A549 (cell line): Measurements from ENCODE around the gene MSL2. TPM values are rescaled to one million over a fixed set of nuclear protein-coding genes. Genes with fewer than 3 reads are reported as not detected.
A peak's percentile ranks its signal among the peaks of the same experiment; 100 is the strongest.

Experiments
- ATAC-seq, 2 experiments: fragments of 200-7000 bp in 1 of 2; fragments of >200 bp in 1 of 2; cut with Nextera tagmentation in 1 of 2; cut with Tn5 transposase in 1 of 2; 3 replicates each; pipeline versions ENCODE4 v1.8.0 to v1.9.1; 2018 to 2020; ENCODE audit warnings: mild to moderate bottlenecking in 1 of 2, moderate library complexity in 1 of 2
- CTCF ChIA-PET: fragments of 300-600 bp; sonication (Branson Sonifier 250); formaldehyde crosslinking; extraction: SDS; loops from one replicate; lab custom pipeline; 2021; ENCODE audit warnings: antibody characterized with exemption, inconsistent platforms; lab: Yijun Ruan, JAX
- POLR2A ChIA-PET: fragments of 350-600 bp; formaldehyde crosslinking; extraction: SDS; loops from one replicate; lab custom pipeline; 2021; ENCODE audit warnings: antibody characterized with exemption, inconsistent platforms; lab: Yijun Ruan, JAX
- DNase-seq, 2 experiments: peaks; one replicate each; pipeline versions ENCODE4 v3.0.0 to v3.0.0-alpha.2; 2011 to 2016; ENCODE audit warnings: low read depth in 1 of 2, low spot score in 1 of 2
- FAIRE-seq: peaks from 2 replicates; lab custom pipeline; 2011; peaks lifted over from hg19 to GRCh38; lab: Jason Lieb, UNC
- H3K27ac ChIP-seq, 2 experiments: fragments of >200 bp; sonication (Bioruptor Twin); formaldehyde crosslinking; 3 replicates each; pipeline ENCODE4 v1.5.1; 2016 to 2017
- H3K4me1 ChIP-seq: fragments of >200 bp; sonication (Bioruptor Twin); formaldehyde crosslinking; 3 replicates; pipeline ENCODE4 v1.6.1; 2016
- H3K4me2 ChIP-seq: fragments of >200 bp; sonication (Bioruptor Twin); formaldehyde crosslinking; 3 replicates; pipeline ENCODE4 v1.6.1; 2016
- H3K4me3 ChIP-seq: fragments of >200 bp; sonication (Bioruptor Twin); formaldehyde crosslinking; 3 replicates; pipeline ENCODE4 v1.5.1; 2016
- H3K9me3 ChIP-seq: fragments of >200 bp; sonication (Bioruptor Twin); formaldehyde crosslinking; 3 replicates; pipeline ENCODE4 v1.6.1; 2016
- ATOH8 ChIP-seq: fragments of 250-450 bp; sonication (Bioruptor Pico); IDR thresholded peaks from 2 replicates; pipeline ENCODE4 v1.5.0; 2020; ENCODE audit warnings: low read depth, mild to moderate bottlenecking, moderate library complexity
- CEBPB ChIP-seq, 2 experiments: fragments of >200 bp in 1 of 2; sonication (Bioruptor Twin) in 1 of 2; formaldehyde crosslinking in 1 of 2; IDR thresholded peaks; 2 replicates each; pipeline ENCODE4 v1.6.1; 2012 to 2016
- CHD2 ChIP-seq: fragments of 150-350 bp; IDR thresholded peaks from 2 replicates; pipeline ENCODE4 v1.6.1; 2014; ENCODE audit warnings: low read length; ENCODE audit not compliant: partially characterized antibody
- E2F6 ChIP-seq: IDR thresholded peaks from 2 replicates; pipeline ENCODE4 v1.6.1; 2012; ENCODE audit warnings: low read depth, borderline replicate concordance
- EHMT2 ChIP-seq: fragments of 200-600 bp; sonication (generic); IDR thresholded peaks from 2 replicates; pipeline ENCODE4 v1.6.1; 2016; ENCODE audit warnings: antibody characterized with exemption, low read depth, mild to moderate bottlenecking, moderate library complexity
- ELK1 ChIP-seq: fragments of 150-350 bp; IDR thresholded peaks from 2 replicates; pipeline ENCODE4 v1.6.1; 2014; ENCODE audit warnings: low read depth, mild to moderate bottlenecking, low read length
- ESRRA ChIP-seq: fragments of 150-350 bp; IDR thresholded peaks from 2 replicates; pipeline ENCODE4 v1.6.1; 2014; ENCODE audit warnings: mild to moderate bottlenecking, low read length, borderline replicate concordance
- GATA3 ChIP-seq: IDR thresholded peaks from 2 replicates; pipeline ENCODE4 v1.6.1; 2012; ENCODE audit warnings: borderline replicate concordance
- HEYL ChIP-seq: fragments of 250-450 bp; sonication (Bioruptor Pico); IDR thresholded peaks from 2 replicates; pipeline ENCODE4 v1.8.0; 2021; ENCODE audit warnings: mild to moderate bottlenecking, moderate library complexity
- HOXA7 ChIP-seq: fragments of 250-450 bp; sonication (Bioruptor Pico); IDR thresholded peaks from 2 replicates; pipeline ENCODE4 v1.5.0; 2020; ENCODE audit warnings: mild to moderate bottlenecking, moderate library complexity
- JUNB ChIP-seq: fragments of >200 bp; sonication (Bioruptor Twin); formaldehyde crosslinking; IDR thresholded peaks from 2 replicates; pipeline ENCODE4 v1.6.1; 2016
- NFE2L2 ChIP-seq: fragments of 150-350 bp; conservative IDR thresholded peaks from 2 replicates; pipeline ENCODE4 v1.6.1; 2014; ENCODE audit warnings: low read length
- RAD21 ChIP-seq, 2 experiments: fragments of >200 bp in 1 of 2; sonication (Bioruptor Twin) in 1 of 2; formaldehyde crosslinking in 1 of 2; IDR thresholded peaks in 1 of 2; conservative IDR thresholded peaks in 1 of 2; 2 replicates in 1 of 2; 3 replicates in 1 of 2; pipeline ENCODE4 v1.6.1; 2012 to 2018; ENCODE audit warnings: inconsistent platforms in 1 of 2
- RARB ChIP-seq: fragments of 250-450 bp; sonication (Bioruptor Pico); IDR thresholded peaks from 2 replicates; pipeline ENCODE4 v1.8.0; 2021; ENCODE audit warnings: mild to moderate bottlenecking, moderate library complexity
- RCOR1 ChIP-seq: fragments of 150-350 bp; IDR thresholded peaks from 2 replicates; pipeline ENCODE4 v1.6.1; 2014; ENCODE audit warnings: antibody characterized with exemption, low read length, low read depth
- RFX5 ChIP-seq: fragments of 450-650 bp; IDR thresholded peaks from 2 replicates; pipeline ENCODE4 v1.7.1; 2014; ENCODE audit warnings: antibody characterized with exemption, mild to moderate bottlenecking, moderate library complexity
- SMC3 ChIP-seq: fragments of >200 bp; sonication (Bioruptor Twin); formaldehyde crosslinking; IDR thresholded peaks from 3 replicates; pipeline ENCODE4 v1.6.1; 2018; ENCODE audit warnings: inconsistent platforms
- TFCP2L1 ChIP-seq: fragments of 250-450 bp; sonication (Bioruptor Pico); IDR thresholded peaks from 2 replicates; pipeline ENCODE4 v1.5.0; 2021; ENCODE audit warnings: mild to moderate bottlenecking
- TP53 ChIP-seq: fragments of 250-450 bp; sonication (Bioruptor Pico); IDR thresholded peaks from 2 replicates; pipeline ENCODE4 v1.5.0; 2021; ENCODE audit warnings: mild to moderate bottlenecking, moderate library complexity
- ZC3H11A ChIP-seq: fragments of 450-650 bp; IDR thresholded peaks from 2 replicates; pipeline ENCODE4 v1.6.1; 2014; ENCODE audit warnings: antibody characterized with exemption, mild to moderate bottlenecking
- ZFP36 ChIP-seq: fragments of 450-650 bp; IDR thresholded peaks from 2 replicates; pipeline ENCODE4 v1.6.1; 2014; ENCODE audit warnings: borderline replicate concordance; ENCODE audit not compliant: partially characterized antibody
- WGBS: methylation state at CpG from one replicate; pipeline ENCODE4 v1.1.6; 2017; ENCODE audit errors: missing lambda C conversion rate; 5-methylcytosine and 5-hydroxymethylcytosine counted together
- polyA plus RNA-seq, 4 experiments: library from polyadenylated mRNA; depleted of rRNA in 3 of 4; stranded (reverse); fragments of >200 nt; fragmentation: RNase III in 1 of 4; extraction: RNeasy Plus Mini Kit Qiagen cat#74134 plus additional on column Dnase treatment in 1 of 4; gene quantifications; 2 replicates in 3 of 4; 3 replicates in 1 of 4; pipeline ENCODE4 v1.2.3, GENCODE V29; 2011 to 2017

MSL2 gene
- polyA plus RNA-seq, 2 of the 4 experiments (the other 2 are of a cell fraction) = 8.4 to 10.1 TPM

GRCh38 chr3:136141291-136141785 lies 54.8 kb downstream of the MSL2 start:
- no peak overlapping the region for H3K4me3 ChIP-seq
- CTCF ChIA-PET = no interaction called here
- TF ChIP-seq HOXA7 (CRISPR knock-in tag) (no peak), NFE2L2 (no peak), CHD2 (no peak), SMC3 (no peak), ATOH8 (no peak), CEBPB (IDR thresholded peaks at IDR 0.05) (no peak), JUNB (no peak), ZC3H11A (no peak), ESRRA (no peak), RCOR1 (no peak), RFX5 (no peak), EHMT2 (no peak), RARB (CRISPR knock-in tag) (no peak), RAD21 (conservative IDR thresholded peaks at IDR 0.05 in 1 of 2, IDR thresholded peaks at IDR 0.05 in 1 of 2) (no peak), TP53 (no peak)
- TF ChIP-seq, all 56 proteins: peak for 0
- FAIRE-seq = no peak
- POLR2A ChIA-PET = no interaction called here
- no peak for ATAC-seq
- Histone ChIP-seq H3K27ac (peak overlapping the region in 1 of 2 experiments; percentile 51; a peak in 1 of 6 replicates), H3K4me1 (peaks cover 22% of the 10 kb centered on the region), H3K4me2 (no peak overlapping the region), H3K9me3 (no peaks in the 10 kb centered on the region)
- no peak for DNase-seq

GRCh38 chr3:136136454-136136853 lies 59.7 kb downstream of the MSL2 start:
- CTCF ChIA-PET = no interaction called here
- peaks cover 1% of the 10 kb centered on the region; the same call in 2 of the 3 replicates for H3K4me1 ChIP-seq
- no peak for TF ChIP-seq ESRRA
- no peak for TF ChIP-seq ELK1
- TF ChIP-seq NFE2L2 = no peak
- TF ChIP-seq ZFP36 = no peak
- TF ChIP-seq RARB (CRISPR knock-in tag) = no peak
- no peak for TF ChIP-seq E2F6
- FAIRE-seq (no peak), ATAC-seq (no peak), DNase-seq (no peak)
- 55% methylated on average over 2 of the region's 2 CpGs for WGBS
- H3K27ac ChIP-seq = no peak overlapping the region
- POLR2A ChIA-PET = no interaction called here
- H3K4me3 ChIP-seq = no peak overlapping the region
- H3K4me2 ChIP-seq = no peak overlapping the region
- no peaks in the 10 kb centered on the region for H3K9me3 ChIP-seq

- Histone ChIP-seq H3K4me3 (no peak overlapping the region), H3K4me1 (no peaks in the 10 kb centered on the region), H3K9me3 (no peaks in the 10 kb centered on the region), H3K27ac (no peak overlapping the region), H3K4me2 (no peak overlapping the region)
- TF ChIP-seq GATA3 (no peak), HOXA7 (CRISPR knock-in tag) (no peak), HEYL (CRISPR knock-in tag) (no peak), TFCP2L1 (CRISPR knock-in tag) (no peak), EHMT2 (no peak)
- POLR2A ChIA-PET = no interaction called here
- FAIRE-seq (no peak), DNase-seq (no peak), ATAC-seq (peak in 1 of 2 experiments; percentile 19; a peak in 1 of 6 replicates)
- CTCF ChIA-PET = no interaction called here
- WGBS = 76% methylated on average over 7 of the region's 7 CpGs
Observed at GRCh38 chr3:136135039-136135802, 60.9 kb downstream of the MSL2 start.
